Right lobe of liver (tissue), 4 donors: ENCODE results near the gene CDT1.

Experiments used
- CTCF ChIP-seq, 4 donors: fragments of 200-600 bp in 3 of 4; fragments of 450-650 bp in 1 of 4; IDR thresholded peaks; one replicate each; pipeline versions ENCODE4 v1.5.1 to v1.8.0; 2016 to 2022; ENCODE audit warnings: antibody characterized with exemption in 4 of 4, mild to moderate bottlenecking in 2 of 4
- POLR2A ChIP-seq: fragments of 450-650 bp; IDR thresholded peaks from one replicate; pipeline ENCODE4 v1.6.1; 2017; ENCODE audit warnings: antibody characterized with exemption, mild to moderate bottlenecking
- donor health status: DM: no; HTN: no; CAD: no.
- donor health status: DM: no; HTN: no; CAD: no.
- donor health status: DM: no; HTN: yes; CAD: no.

GRCh38 chr16:88854306-88855111 lies 50.9 kb downstream of the CDT1 start:
- TF ChIP-seq CTCF (IDR thresholded peaks at IDR 0.05) (no peak), POLR2A (no peak)
